Measurements from ENCODE around the gene SMG5.
"Not testable (repeated sequence)": the region's sequence is repeated elsewhere in the genome, so short reads cannot be mapped to it uniquely, and the experiment has no call there.

The SMG5 gene

DNA sequence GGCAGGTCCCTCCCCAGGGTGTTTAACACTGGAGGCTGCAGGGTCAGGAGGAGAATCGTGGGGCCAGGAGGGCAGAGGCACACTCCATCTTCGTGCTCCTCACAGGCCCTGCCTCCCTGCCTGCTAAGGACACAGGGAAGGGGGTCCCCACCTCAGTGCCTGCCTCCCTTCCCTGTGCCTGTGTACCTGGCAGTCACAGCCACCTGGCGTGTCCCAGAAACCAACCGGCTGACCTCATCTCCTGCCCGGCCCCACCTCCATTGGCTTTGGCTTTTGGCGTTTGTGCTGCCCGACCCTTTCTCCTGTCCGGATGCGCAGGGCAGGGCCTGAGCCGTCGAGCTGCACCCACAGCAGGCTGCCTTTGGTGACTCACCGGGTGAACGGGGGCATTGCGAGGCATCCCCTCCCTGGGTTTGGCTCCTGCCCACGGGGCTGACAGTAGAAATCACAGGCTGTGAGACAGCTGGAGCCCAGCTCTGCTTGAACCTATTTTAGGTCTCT lies 41.3 kb downstream of the SMG5 start:
- DNase-seq: no peak

DNA sequence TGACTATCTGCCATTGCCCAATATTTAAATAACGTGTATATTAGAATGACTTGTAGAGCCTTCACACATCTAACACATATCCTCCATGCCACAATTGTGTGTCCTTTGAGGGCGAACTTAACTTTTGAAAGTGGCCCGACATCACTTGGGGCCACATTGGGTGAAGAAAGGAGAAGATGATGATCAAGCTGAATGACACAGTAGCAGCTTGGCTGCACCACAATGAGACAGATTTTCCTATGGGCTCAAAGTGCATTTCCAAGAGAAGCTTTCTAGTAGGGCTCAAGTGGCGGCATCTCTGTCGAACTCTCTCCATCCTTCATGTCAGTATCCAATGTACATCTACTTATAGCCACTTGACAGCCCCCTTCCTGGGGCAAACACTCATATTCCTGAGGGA lies 44.4 kb downstream of the SMG5 start:
- no peak for DNase-seq

DNA sequence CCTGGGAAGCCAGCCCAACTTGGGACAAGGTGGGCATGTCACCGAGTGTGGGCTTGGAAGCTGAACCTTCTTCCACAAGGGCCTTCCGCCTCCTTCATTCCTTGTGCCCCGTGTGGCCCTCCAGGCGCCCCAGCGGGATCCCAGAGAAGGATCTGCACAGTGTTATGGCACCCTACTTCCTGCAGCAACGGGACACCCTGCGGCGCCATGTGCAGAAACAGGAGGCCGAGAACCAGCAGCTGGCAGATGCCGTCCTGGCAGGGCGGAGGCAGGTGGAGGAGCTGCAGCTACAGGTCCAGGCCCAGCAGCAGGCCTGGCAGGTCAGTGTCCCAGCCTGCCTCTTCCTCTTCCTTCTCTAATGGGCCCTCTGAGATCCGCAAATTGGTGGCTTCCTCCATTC lies 46.5 kb downstream of the SMG5 start:
- DNase-seq: no peak

DNA sequence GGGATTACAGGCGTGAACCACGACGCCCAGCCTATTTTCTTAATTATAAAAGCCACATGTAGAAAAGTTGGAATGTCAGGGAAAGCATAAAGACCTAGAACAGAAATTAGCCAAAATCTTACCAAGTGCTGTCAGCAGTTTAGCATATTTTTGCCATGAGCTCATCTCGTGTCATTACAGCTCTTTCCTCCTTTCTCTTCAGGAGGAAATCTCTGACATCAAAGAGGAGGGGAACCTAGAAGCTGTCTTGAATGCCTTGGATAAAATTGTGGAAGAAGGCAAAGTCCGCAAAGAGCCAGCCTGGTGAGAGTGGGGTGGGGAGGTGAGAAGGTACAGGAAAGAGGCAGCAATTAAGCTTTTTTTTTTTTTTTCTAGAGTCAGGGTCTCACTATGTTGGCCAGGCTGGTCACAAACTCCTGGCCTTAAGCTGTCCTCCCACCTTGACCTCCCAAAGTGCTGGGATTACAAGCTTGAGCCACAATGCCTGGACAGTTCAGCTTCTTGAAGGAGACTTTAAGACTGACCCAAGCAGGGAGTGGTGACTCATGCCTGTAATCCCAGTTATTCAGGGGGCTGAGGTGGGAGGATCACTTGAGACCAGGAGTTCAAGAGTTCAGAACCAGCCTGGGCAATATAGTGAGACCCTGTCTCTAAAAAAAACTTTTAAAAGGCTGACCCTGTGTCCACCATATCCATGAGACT lies 49.0 kb downstream of the SMG5 start:
- no peak for DNase-seq

DNA sequence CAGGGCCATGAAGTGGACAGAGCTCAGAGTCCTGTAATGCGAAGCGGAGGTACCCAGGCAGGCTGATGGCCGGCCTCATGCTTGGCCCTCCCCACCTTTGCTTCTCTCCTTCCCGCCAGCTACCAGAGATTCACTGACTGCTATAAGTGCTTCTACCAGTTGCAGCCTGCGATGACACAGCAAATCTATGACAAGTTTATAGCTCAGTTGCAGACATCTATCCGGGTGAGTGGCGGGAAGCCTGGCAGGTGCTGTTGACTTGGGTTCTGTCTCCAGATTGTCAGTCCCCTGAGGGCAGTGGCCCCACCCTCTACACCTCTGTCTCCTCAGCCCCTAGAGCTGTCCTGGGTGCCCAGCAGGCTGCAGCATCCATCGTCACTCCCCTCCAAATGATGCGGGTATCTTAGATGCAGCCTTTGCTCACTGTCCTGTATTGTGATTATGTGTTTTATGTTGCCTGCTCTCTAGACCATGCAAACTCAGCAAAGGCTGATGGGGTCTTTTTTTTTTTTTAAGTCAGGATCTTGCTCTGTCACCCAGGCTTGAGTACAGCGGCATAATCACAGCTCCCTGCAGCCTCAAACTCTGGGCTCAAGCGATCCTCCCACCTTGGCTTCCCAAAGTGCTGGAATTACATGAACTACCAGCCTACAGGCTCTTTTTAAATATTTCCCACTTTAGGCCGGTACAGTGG lies 50.3 kb downstream of the SMG5 start:
- peak; percentile 16 for DNase-seq

DNA sequence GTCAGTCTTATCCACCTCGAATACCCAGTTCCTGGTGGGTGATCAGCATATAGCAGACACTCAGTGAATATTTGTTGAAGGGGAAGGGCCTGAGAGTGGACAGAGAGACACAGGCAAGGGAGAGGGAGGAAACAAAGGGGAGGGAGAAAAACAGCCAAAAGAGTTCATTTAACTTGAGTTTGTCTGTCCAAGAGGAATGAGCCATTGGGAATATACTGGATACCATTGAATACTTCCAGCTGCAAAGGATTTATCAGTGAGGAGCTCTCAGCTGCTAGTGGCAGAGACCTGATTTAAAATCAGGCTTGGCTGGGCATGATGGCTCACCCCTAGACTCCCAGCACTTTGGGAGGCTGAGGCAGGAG lies 52.2 kb downstream of the SMG5 start:
- no peak for DNase-seq

DNA sequence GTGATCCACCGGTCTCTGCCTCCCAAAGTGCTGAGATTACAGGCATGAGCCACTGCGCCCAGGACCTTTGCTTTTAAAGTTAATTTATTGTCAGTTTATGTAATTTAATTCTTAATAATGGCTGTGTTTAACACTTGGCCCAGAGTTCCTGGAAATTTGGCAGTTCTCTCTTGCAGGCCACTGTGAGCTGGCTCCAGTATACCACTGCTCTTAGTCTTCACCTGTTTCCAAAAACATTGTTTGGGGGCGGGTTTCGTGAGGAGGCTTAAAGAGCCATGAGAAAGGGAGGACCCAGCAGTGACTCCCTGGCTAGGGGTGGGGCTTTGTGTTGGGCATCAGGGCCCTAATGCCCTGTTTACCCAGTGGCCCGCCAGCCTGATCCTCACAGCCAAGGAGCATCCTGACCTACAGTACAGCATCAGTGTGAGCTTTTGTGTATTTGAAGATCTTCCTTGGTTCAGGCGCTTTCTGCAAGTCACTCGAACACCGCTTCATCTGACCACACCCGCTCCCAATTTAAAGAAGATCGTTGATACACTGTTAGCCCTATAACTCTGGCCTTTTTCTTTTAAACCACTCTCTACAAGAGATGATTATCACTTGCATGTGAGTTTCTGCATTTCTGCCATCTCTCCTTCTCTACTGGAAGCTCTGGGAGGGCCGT lies 52.7 kb downstream of the SMG5 start:
- DNase-seq: no peak

DNA sequence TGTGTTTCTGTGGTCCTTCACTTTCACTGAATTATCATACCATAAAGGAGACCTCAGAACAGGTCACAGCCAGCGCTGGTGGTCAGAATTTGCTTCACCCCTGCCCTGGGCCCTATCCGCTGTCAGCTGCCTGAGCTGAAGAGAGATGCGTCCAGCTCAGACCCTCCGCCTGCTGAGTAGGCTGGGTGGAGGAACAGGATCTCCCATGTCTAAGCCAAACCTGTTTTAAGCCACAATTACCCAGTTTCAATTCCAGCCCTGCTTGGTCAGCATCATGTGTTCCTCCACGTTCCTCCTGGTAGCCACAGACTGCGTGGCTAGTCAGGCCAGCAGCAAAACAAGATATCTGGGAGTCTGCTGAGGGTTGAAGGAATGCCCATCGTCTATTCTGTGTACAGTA lies 54.1 kb downstream of the SMG5 start:
- no peak for DNase-seq

DNA sequence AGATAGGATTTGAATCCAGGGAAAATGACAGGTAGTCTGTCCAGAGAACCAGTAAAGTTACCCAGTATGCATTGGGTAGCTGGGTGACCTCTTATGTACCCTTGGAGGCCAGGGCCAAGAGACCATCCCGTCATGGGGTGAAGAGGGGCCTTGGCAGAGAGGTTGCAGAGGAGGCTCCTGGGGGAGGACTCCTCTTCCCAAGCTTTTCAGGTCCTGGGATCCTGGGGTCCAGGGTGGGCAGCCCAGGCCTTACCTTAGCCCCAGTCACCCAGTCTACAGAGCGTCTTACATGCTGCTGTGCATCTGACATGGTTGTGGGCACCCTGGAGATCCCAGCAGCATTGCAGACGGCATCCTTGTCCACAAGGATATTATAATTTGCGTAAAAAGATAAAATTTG lies 55.8 kb downstream of the SMG5 start:
- no peak for DNase-seq

DNA sequence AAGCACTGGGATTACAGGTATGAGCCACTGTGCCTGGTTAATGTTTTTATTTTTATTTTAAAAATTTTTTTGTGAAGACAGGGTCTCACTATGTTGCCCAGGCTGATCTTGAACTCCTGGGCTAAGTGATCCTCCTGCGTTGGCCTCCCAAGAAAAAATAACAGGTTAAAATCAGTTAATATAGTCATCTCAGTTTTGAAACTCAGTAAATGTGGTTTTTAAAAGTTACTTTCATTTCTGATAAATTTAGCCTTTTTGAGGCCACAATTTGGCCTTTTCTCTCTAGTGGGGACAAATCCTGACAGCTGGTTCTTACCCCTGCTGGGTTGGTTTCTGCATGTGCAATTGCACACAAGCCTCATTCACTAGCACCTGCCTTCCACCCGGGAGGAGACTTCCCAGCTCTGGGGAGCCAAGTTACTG lies 56.5 kb downstream of the SMG5 start:
- no peak for DNase-seq

DNA sequence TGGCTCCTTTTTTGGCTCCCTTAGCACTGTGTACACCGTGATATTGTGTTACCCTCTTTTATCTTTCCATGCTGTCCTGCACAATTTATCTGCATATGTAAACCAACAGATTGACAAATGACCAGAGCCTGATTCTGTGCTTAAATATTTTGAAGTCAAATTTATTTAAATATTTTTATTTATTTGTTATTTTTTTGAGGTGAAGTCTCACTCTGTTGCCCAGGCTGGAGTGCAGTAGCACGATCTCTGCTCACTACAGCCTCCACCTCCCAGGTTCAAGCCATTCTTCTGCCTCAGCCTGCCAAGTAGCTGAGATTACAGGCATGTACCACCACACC lies 57.0 kb downstream of the SMG5 start:
- no peak for DNase-seq

DNA sequence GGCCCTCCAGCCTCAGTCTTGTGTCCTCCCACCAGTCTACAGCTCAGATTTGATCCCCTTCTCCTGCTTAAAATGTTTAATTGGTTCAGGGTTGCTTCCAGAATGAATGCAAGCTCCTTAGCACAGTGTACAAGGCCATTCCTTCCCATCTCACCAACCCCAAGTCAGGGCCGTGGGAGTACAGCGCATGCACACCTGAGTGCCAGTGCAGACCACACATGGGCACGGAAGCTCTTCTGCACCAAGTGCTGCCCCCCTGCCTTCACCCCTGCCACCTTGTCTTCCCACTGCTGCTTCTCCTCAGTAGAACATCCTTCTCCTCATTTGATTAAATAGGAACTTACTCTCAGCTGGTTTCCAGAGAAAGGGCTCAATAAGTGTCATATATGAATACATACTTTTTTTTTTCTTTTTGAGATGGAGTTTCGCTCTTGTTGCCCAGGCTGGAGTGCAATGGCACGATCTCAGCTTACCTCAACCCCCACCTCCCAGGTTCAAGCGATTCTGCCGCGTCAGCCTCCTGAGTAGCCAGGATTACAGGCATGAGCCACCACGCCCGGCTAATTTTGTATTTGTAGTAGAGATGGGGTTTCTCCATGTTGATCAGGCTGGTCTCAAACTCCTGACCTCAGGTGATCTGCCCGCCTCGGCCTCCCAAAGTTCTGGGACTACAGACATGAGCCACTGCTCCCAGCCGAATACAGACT lies 60.5 kb downstream of the SMG5 start:
- DNase-seq: no peak

DNA sequence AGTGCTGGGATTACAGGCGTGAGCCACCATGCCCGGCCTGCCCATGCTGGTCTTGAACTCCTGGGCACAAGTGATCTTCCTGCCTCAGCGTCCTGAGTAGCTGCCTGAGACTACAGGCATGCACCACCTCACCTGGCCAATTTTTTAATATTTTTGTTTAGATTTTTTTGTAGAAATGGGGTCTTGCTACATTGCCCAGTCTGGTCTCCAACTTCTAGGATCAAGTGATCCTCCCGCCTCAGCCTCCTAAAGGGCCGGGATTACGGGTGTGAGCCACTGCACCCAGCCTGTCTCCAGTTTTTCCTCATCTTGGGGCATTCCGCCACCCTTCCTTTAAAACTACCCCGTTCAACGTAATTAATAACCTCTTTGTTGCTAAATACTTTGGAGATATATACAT lies 62.4 kb downstream of the SMG5 start:
- DNase-seq: no peak

DNA sequence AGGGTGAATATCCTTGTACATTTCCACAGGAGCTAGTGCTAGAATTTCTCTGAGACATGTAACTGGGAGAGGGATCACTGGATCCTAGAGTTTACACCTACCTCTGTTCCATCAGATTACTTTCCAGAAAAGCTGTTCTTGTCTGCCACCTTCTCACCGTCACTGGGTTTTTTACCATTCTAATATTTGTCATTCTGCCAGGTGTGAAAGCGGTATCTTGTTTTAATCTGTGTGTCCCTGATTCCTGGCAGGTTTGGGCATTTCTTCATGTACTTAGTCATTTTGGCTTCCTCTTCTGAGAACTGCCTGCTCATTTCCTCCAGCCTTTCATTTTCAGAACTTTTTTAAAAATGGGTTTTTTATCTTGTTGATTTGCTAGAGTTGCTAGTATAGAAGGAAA lies 64.8 kb downstream of the SMG5 start:
- DNase-seq: no peak

DNA sequence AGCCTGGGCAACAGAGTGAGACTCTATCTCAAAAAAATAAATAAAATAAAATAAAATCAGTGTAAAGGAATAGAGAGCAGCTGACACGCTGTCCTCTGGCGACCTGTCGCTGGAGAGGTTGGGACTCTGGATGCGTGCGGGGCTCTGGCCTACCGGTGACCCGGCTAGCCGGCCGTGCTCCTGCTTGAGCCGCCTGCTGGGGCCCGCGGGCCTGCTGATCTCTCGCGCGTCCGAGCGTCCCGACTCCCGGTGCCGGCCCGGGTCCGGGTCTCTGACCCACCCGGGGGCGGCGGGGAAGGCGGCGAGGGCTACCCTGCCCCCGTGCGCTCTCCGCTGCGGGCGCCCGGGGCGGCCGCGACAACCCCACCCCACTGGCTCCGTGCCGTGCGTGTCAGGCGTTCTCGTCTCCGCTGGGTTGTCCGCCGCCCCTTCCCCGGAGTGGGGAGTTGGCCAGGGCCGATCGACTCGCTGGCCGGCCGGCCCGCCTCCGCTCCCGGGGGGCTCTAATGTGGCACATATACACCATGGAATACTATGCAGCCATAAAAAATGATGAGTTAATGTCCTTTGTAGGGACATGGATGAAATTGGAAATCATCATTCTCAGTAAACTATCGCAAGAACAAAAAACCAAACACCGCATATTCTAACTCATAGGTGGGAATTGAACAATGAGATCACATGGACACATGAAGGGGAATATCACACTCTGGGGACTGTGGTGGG lies 66.1 kb downstream of the SMG5 start:
- DNase-seq: not testable (repeated sequence)

DNA sequence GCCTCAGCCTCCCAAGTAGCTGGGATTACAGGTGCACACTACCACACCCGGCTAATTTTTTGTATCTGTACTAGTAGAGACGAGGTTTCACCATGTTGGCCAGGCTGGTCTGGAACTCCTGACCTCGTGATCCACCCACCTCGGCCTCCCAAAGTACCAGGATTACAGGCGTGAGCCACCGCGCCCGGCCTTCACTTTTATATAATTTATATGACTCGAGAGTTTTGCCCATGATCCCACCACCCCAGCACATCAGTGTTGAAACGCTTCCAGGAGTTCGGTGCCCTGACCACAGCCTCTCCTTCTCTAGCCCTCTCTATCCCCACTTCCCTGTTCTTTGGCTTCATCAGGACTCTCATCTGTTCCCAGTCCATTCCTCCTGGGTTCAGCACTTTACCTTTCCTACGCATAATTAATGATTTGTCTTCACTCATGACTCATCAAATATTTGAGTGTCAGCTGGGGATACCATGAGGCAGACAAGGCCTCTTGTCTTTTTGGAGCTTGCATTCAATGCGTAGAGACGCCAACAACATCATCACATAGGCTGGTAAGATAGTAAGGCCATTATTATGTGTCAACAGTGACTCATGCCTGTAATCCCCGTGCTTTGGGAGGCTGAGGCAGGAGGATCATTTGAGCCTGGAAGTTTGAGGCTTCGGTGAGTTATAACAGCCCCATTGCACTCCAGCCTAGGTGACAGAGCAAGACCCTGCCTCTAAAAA lies 68.4 kb downstream of the SMG5 start:
- no peak for DNase-seq

DNA sequence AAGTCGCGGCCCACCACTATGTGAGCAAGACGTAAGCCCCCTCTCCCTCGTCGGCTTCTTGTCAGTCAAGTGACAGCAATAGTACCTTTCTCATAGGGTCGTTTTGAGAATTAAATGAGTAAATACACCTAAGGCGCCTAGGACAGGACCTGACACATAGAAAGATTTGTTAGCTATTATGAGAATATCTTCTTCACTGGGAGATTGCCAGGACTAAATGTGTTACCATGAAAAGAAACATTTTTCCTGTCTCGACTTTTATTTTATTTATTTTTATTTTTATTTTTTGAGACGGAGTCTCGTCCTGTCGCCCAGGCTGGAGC lies 69.0 kb downstream of the SMG5 start:
- DNase-seq: no peak

DNA sequence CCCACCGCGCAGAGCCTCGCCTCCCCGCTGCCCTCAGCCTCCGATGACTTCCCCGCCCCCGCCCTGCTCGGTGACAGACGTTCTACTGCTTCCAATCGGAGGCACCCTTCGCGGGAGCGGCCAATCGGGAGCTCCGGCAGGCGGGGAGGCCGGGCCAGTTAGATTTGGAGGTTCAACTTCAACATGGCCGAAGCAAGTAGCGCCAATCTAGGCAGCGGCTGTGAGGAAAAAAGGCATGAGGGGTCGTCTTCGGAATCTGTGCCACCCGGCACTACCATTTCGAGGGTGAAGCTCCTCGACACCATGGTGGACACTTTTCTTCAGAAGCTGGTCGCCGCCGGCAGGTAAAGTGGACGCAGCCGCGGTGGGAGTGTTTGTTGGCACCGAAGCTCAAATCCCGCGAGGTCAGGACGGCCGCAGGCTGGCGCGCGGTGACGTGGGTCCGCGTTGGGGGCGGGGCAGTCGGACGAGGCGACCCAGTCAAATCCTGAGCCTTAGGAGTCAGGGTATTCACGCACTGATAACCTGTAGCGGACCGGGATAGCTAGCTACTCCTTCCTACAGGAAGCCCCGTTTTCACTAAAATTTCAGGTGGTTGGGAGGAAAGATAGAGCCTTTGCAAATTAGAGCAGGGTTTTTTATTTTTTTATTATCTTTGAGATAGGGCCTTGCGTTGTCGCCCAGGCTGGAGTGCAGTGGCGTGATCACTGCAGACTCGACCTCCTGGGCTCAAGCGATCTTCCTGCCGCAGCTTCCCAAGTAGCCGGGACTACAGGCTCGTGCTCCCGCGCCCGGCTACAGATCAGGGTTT lies 69.6 kb downstream of the SMG5 start, which contains the start of gene PMF1:
PMF1 (plus strand) TSS at position 175 of the 811 bp plus-strand sequence; CDS start at position 184, 9 bp downstream.
- DNase-seq: peak; percentile 94

DNA sequence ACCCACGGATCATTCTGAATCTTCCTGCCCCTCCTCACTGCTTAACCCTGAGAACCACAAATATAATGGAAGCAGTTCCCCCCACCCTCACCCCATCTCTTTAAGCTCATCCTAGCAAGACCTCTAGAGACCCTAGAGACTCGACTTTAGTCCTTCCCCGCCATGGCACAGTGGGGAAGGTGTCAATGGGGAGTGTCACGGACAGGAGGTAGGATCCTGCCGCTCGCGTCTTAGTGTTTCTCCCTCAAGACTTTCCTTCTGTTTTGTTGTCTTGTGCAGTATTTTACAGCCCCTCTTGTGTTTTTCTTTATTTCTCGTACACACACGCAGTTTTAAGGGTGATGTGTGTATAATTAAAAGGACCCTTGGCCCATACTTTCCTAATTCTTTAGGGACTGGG lies 70.5 kb downstream of the SMG5 start:
- DNase-seq: no peak

DNA sequence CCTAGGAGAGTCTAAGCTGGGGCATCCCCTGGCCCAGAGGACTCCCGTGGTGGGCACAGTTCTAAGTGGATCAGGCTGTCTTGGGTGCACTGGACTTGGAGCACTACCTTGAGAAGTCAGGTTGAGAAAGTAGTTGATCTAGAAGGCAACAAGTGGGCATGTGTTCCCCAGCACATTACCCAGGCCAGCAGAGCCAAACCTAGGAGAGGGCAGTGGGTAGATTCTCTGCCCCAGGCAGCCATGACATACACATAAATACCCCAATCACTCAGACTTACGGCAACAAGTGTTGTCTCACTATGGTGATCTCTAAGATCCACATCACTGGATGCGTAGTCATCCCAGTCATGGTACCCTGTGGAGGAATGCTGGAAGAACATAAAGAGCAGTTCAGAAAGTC lies 71.4 kb downstream of the SMG5 start:
- no peak for DNase-seq

DNA sequence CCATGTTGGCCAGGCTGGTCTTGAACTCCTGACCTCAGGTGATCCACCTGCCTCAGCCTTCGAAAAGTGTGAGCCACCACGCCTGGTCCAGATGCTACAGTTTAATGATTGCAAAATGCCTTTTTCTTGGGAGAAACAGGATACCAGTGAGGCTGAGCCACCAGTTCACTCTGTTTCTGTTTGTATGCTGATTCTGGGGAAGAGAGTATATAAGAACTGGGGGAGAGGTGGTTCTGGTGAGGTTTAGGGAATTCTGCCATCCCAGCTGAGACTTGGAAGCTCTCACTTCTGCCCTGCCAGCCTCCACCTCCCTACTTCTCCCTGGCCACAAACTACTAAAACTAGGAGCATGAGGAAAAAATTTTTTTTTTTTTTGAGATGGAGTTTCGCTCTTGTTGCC lies 77.9 kb downstream of the SMG5 start:
- no peak for DNase-seq

Measured in NCI-H1436 (cell line).